Esophagus squamous epithelium (tissue), 5 donors: ENCODE measurements around the gene OGFOD3. TPM values are rescaled to one million over a fixed set of nuclear protein-coding genes. Genes with fewer than 3 reads are reported as not detected.
"Not testable (repeated sequence)": the region's sequence is repeated elsewhere in the genome, so short reads cannot be mapped to it uniquely, and the experiment has no call there.

Source experiments
- DNase-seq: peaks from one replicate; lab custom pipeline; 2025; lab: John Stamatoyannopoulos, UW
- H3K27ac ChIP-seq, 4 donors: fragments of 200-600 bp; sonication (generic); one replicate each; pipeline ENCODE4 v1.5.1; 2016 to 2019; ENCODE audit warnings: mild to moderate bottlenecking in 1 of 4
- H3K27me3 ChIP-seq, 4 donors: fragments of 200-600 bp; sonication (generic); 1 replicate in 3 of 4; 2 replicates in 1 of 4; pipeline versions ENCODE4 v1.5.1 to v1.6.0; 2017 to 2021; ENCODE audit warnings: antibody characterized with exemption in 1 of 4
- H3K36me3 ChIP-seq, 3 donors: fragments of 200-600 bp; sonication (generic); one replicate each; pipeline ENCODE4 v1.5.1; 2016 to 2019
- H3K4me1 ChIP-seq, 3 donors: fragments of 200-600 bp; sonication (generic); one replicate each; pipeline ENCODE4 v1.5.1; 2017 to 2019
- H3K4me3 ChIP-seq, 4 donors: fragments of 200-600 bp; sonication (generic); 1 replicate in 3 of 4; 2 replicates in 1 of 4; pipeline ENCODE4 v1.5.1; 2016 to 2019; ENCODE audit warnings: mild to moderate bottlenecking in 2 of 4, moderate library complexity in 1 of 4
- H3K9me3 ChIP-seq, 3 donors: fragments of 200-600 bp; sonication (generic); one replicate each; pipeline ENCODE4 v1.5.1; 2016 to 2019
- POLR2A ChIP-seq, 4 donors: fragments of 450-650 bp; IDR thresholded peaks; one replicate each; pipeline ENCODE4 v1.6.1; 2017; ENCODE audit warnings: antibody characterized with exemption in 4 of 4, mild to moderate bottlenecking in 4 of 4, moderate library complexity in 3 of 4
- WGBS, 2 donors: methylation state at CpG; one replicate each; pipeline ENCODE4 v1.1.5; 2018; 5-methylcytosine and 5-hydroxymethylcytosine counted together
- intact Hi-C: fragments of 100-400 bp; cut with DNase I; formaldehyde crosslinking; loops from one replicate; pipeline ENCODE4 v1.15.0; 2022
- total RNA-seq, 4 donors: library from RNA; depleted of rRNA; stranded (reverse); fragments of >200 nt; gene quantifications; one replicate each; pipeline ENCODE4 v1.1.0, GENCODE V29; 2016
- TF ChIP-seq, protein P1 (sequence below), 6 experiments: fragments of 450-650 bp in 4 of 6; fragments of 200-600 bp in 2 of 6; sonication (generic) in 2 of 6; IDR thresholded peaks; one replicate each; pipeline ENCODE4 v1.5.1; 2016 to 2019; ENCODE audit warnings: antibody characterized with exemption in 6 of 6, mild to moderate bottlenecking in 4 of 6, moderate library complexity in 4 of 6
- donor health status: DM: yes; HTN: yes; CAD: no.

OGFOD3 gene
- total RNA-seq, 4 donors from 2014 or later: 11.9 to 26.7 (median 19.4) TPM

DNA sequence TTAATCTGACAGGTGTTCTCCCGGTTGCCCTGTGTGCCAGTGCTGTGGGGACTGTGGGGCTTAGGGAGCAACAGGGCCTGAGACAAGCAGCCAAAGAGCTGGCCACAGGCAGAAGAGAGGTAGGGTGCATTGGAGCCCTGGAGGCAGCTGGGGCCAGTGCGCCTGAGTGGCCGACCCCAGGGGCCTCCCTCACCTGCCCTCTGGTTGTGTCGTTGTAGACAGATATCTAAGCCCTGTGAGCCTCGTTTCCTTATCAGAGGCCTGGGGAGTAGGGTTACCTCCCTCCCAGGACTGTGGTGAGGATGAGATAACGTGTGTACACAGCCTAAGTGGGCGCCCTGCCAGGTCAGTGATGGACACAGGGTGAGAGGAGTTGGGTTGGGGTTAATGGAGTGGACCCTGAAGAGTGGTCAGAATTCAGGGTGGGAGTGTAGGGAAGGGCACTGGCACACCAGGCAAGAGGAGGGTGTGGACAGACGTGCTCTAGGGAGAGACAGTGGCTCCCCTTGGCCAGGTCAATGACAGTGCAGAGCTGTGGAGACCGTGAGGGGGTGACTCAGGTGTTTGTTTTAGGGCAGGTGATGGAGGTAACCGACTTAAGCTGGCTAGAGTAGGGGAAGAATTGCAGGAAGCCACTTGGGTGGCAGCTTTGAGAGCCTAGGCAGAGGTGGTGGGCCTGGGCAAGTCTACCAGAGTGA, 43.6 kb upstream of the OGFOD3 start:
- Histone ChIP-seq H3K36me3 (peaks cover 12 to 72% (median 14%) of the 10 kb centered on the region in 3 donors), H3K9me3 (no peaks in the 10 kb centered on the region), H3K4me3 (no peak overlapping the region), H3K4me1 (peaks cover 5 to 61% (median 13%) of the 10 kb centered on the region in 3 donors), H3K27ac (no peak overlapping the region), H3K27me3 (no peaks in the 10 kb centered on the region)
- TF ChIP-seq POLR2A (IDR thresholded peaks at IDR 0.05): no peak
- TF ChIP-seq, protein P1, sequence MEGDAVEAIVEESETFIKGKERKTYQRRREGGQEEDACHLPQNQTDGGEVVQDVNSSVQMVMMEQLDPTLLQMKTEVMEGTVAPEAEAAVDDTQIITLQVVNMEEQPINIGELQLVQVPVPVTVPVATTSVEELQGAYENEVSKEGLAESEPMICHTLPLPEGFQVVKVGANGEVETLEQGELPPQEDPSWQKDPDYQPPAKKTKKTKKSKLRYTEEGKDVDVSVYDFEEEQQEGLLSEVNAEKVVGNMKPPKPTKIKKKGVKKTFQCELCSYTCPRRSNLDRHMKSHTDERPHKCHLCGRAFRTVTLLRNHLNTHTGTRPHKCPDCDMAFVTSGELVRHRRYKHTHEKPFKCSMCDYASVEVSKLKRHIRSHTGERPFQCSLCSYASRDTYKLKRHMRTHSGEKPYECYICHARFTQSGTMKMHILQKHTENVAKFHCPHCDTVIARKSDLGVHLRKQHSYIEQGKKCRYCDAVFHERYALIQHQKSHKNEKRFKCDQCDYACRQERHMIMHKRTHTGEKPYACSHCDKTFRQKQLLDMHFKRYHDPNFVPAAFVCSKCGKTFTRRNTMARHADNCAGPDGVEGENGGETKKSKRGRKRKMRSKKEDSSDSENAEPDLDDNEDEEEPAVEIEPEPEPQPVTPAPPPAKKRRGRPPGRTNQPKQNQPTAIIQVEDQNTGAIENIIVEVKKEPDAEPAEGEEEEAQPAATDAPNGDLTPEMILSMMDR (IDR thresholded peaks at IDR 0.05): no peak
- no peak for DNase-seq
- 60 to 82% methylated on average over 8 to 10 of the region's 10 CpGs for WGBS, 2 donors
- intact Hi-C loops: no loop called here

DNA sequence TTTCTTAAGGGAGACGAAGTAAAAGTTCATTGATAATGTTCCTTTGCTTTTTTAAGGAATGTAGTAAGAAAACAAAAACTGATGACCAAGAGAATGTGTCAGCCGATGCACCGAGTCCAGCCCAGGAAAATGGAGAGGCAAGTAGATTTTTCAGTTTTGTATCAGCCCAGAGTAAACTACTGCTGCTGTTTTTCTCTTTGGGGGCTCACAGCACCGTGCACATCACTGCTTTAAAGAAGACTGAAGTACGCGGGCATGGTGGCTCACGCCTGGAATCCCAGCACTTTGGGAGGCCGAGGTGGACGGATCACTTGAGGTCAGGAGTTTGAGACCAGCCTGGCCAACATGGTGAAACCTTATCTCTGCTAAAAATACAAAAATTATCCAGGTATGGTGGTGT, 41.5 kb upstream of the OGFOD3 start:
- H3K27ac ChIP-seq, H3K9me3 ChIP-seq, H3K27me3 ChIP-seq, H3K4me3 ChIP-seq, intact Hi-C loops, DNase-seq: not testable (repeated sequence)
- Histone ChIP-seq H3K36me3 (peaks cover 6 to 51% (median 14%) of the 10 kb centered on the region in 3 donors), H3K4me1 (peaks cover 5 to 68% (median 14%) of the 10 kb centered on the region in 3 donors)
- WGBS, 2 donors: 92% methylated on average over 9 of the region's 9 CpGs

DNA sequence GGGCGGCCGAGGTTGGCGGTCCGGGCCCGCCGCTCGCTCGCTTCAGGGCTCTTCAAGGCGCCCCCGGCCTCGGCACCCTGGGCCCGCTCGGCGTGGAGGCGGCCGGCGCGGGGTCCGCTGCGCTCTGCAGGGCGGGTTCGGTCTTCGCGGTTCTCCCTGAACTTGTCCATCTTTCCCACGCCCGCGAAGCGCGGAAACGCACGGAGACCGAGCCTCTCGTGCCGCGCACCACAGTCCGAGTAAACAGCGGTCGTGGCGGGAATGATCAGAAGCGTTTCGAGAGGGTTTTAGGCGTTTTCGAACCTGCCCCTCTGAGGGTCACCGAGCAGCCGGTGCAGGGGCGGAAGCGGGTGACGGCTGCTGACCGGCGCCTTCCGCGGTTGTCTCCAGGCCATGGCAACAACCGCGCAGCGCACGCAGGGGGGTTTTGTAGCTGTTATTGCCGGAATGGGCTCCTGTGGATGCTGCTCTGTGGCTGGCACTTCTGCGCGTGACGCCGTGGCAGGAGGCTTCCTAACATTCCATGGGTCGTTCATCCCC, 40.6 kb upstream of the OGFOD3 start:
- H3K27ac ChIP-seq: peak overlapping the region; percentile 96 to 100 (median 100)
- peak overlapping the region; percentile 66 to 98 (median 85) for H3K4me3 ChIP-seq
- no peaks in the 10 kb centered on the region for H3K27me3 ChIP-seq
- no peaks in the 10 kb centered on the region for H3K9me3 ChIP-seq
- DNase-seq: no peak
- WGBS, 2 donors: 0 to 2% methylated on average over 4 to 13 of the region's 62 CpGs
- TF ChIP-seq, protein P1 (IDR thresholded peaks at IDR 0.05): no peak
- no peak for TF ChIP-seq POLR2A (IDR thresholded peaks at IDR 0.05)
- H3K36me3 ChIP-seq: peaks cover 6 to 42% (median 6%) of the 10 kb centered on the region in 3 donors
- intact Hi-C loops: no loop called here
- H3K4me1 ChIP-seq: peaks cover 5 to 65% (median 14%) of the 10 kb centered on the region in 3 donors

DNA sequence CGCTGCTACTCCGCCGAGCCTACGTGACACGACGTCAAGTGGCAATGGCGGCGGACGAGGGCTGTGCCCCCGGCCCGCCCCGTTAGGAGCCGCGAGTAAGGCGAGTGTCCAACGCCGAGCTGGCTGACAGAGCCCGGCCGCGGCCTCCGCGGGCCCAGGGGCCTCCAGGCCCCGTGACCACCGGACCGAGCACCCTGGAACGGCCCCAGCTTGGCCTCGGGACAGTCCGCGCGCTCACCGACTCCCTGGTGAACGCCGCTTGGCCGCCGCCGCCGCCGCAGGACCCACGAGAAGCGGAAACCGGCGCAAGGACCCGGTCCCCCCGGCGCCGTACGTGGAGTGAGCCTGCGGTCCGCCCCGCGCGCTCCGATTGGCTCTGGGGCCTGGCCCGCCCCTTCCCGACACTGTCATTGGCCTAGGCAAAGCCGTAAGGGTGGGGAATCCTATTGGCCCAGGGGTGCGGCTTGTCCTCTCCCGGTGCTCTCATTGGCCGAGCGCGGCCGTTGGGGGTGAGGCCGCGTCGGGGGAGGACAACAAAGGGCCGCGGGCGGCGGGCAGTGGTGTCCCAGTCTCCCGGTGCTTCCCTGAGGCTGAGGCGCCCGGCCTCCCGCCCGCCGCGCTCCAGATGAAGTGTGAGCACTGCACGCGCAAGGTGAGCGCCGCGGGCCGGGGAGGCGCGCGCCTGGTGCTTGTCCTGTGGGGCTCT, 39.9 kb upstream of the OGFOD3 start, which contains the start of gene NARF:
NARF (plus strand) TSS at position 563 of the 706 bp plus-strand sequence; CDS start at position 626, 63 bp downstream.
- intact Hi-C loops: no loop called here
- peak in 3 of 4 donors; percentile 53 to 99 (median 98) for TF ChIP-seq POLR2A (IDR thresholded peaks at IDR 0.05)
- TF ChIP-seq, protein P1 (IDR thresholded peaks at IDR 0.05): peak in 2 of 6 experiments; percentile 15 to 19
- H3K4me1 ChIP-seq: peaks cover 5 to 58% (median 14%) of the 10 kb centered on the region in 3 donors
- peak; percentile 85 for DNase-seq
- H3K4me3 ChIP-seq: peak within 1 kb of the TSS; percentile 66 to 98 (median 85)
- H3K36me3 ChIP-seq: peaks cover 6 to 35% (median 6%) of the 10 kb centered on the region in 3 donors
- peak within 1 kb of the TSS; percentile 96 to 100 (median 100) for H3K27ac ChIP-seq
- H3K27me3 ChIP-seq: no peaks in the 10 kb centered on the region
- H3K9me3 ChIP-seq: no peaks in the 10 kb centered on the region
- WGBS, 2 donors: 0 to 2% methylated on average over 10 to 16 of the region's 85 CpGs

DNA sequence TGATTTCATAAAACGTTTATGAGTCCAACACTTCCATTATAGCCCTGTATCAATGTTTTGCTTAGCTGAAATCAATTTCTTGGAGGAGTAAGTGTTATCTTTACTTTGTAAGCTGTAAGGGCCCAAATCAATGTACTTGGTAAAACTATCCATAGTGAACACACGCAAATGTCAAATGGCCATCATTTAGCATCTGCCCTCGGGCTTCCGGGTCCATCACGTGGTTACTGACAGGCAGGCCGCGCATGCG, 39.5 kb upstream of the OGFOD3 start:
- no peak for DNase-seq
- peaks cover 5 to 54% (median 14%) of the 10 kb centered on the region in 3 donors for H3K4me1 ChIP-seq
- no peak for TF ChIP-seq POLR2A (IDR thresholded peaks at IDR 0.05)
- TF ChIP-seq, protein P1 (IDR thresholded peaks at IDR 0.05): no peak
- no peaks in the 10 kb centered on the region for H3K9me3 ChIP-seq
- H3K27me3 ChIP-seq: no peaks in the 10 kb centered on the region
- peak overlapping the region; percentile 66 to 98 (median 85) for H3K4me3 ChIP-seq
- WGBS, 2 donors: 0 to 1% methylated on average over 6 to 8 of the region's 8 CpGs
- H3K27ac ChIP-seq: peak overlapping the region; percentile 96 to 100 (median 100)
- intact Hi-C loops: no loop called here
- H3K36me3 ChIP-seq: peaks cover 6 to 31% (median 6%) of the 10 kb centered on the region in 3 donors
